Natural killer cell (primary cell): ENCODE measurements around the gene GALNT12. TPM values are rescaled to one million over a fixed set of nuclear protein-coding genes. Genes with fewer than 3 reads are reported as not detected.
A peak's percentile ranks its signal among the peaks of the same experiment; 100 is the strongest.

ENCODE experiments used
- ATAC-seq, 3 donors: fragments of 150-1000 bp in 2 of 3; fragments of 200-7000 bp in 1 of 3; cut with Tn5 transposase; 1 replicate in 1 of 3; 2 replicates in 2 of 3; pipeline ENCODE4 v1.10.0; 2021; ENCODE audit warnings: mild to moderate bottlenecking in 2 of 3, moderate library complexity in 2 of 3
- DNase-seq, 2 donors: peaks; one replicate each; pipeline versions ENCODE4 v3.0.0 to v3.0.0-alpha.2; 2013 to 2021; ENCODE audit warnings: mixed read lengths in 1 of 2
- H3K27ac ChIP-seq: one replicate; pipeline ENCODE4 v1.5.1; 2013; ENCODE audit warnings: mild to moderate bottlenecking, low read length
- H3K27me3 ChIP-seq: one replicate; pipeline ENCODE4 v1.6.1; 2013; ENCODE audit warnings: low read length; ENCODE audit not compliant: control insufficient read depth, insufficient read depth
- H3K36me3 ChIP-seq: one replicate; pipeline ENCODE4 v1.6.1; 2013; ENCODE audit warnings: low read length; ENCODE audit not compliant: control insufficient read depth, insufficient read depth
- H3K4me1 ChIP-seq: one replicate; pipeline ENCODE4 v1.6.1; 2013; ENCODE audit warnings: low read length; ENCODE audit not compliant: control insufficient read depth, insufficient read depth
- H3K4me3 ChIP-seq: one replicate; pipeline ENCODE4 v1.5.1; 2013; ENCODE audit warnings: low read length
- H3K9me3 ChIP-seq: one replicate; pipeline ENCODE4 v1.6.1; 2013; ENCODE audit warnings: low read length; ENCODE audit not compliant: control insufficient read depth, insufficient read depth
- H3K27ac Mint-ChIP-seq, 2 donors: one replicate each; pipeline ENCODE4 v1.8.0; 2022; ENCODE audit warnings: mild to moderate bottlenecking in 2 of 2, mixed read lengths in 2 of 2, moderate library complexity in 1 of 2
- H3K27me3 Mint-ChIP-seq, 2 donors: one replicate each; pipeline ENCODE4 v1.8.0; 2022; ENCODE audit warnings: low read depth in 2 of 2, mixed read lengths in 2 of 2
- H3K36me3 Mint-ChIP-seq: one replicate; pipeline ENCODE4 v1.8.0; 2022; ENCODE audit warnings: mixed read lengths
- H3K4me1 Mint-ChIP-seq, 2 donors: one replicate each; pipeline ENCODE4 v1.8.0; 2022; ENCODE audit warnings: mixed read lengths in 2 of 2
- H3K4me3 Mint-ChIP-seq: one replicate; pipeline ENCODE4 v1.8.0; 2022; ENCODE audit warnings: mild to moderate bottlenecking, moderate library complexity, mixed read lengths
- H3K9me3 Mint-ChIP-seq, 2 donors: one replicate each; pipeline ENCODE4 v1.8.0; 2022; ENCODE audit warnings: mixed read lengths in 2 of 2
- WGBS: methylation state at CpG from one replicate; pipeline ENCODE4 v1.1.7; 2013; ENCODE audit warnings: missing lambda C conversion rate; ENCODE audit not compliant: insufficient coverage; 5-methylcytosine and 5-hydroxymethylcytosine counted together
- intact Hi-C: fragments of 100-400 bp; cut with micrococcal nuclease; formaldehyde crosslinking; loops from one replicate; pipeline ENCODE4 v1.14.2; 2022
- total RNA-seq, 4 donors: library from RNA; stranded (reverse); fragments of 120-200 nt in 1 of 4; gene quantifications; one replicate each; pipeline versions ENCODE4 v1.2.3 to v1.2.4, GENCODE V29; 2013 to 2022
- TF ChIP-seq, protein P1 (sequence below): fragments of 200-600 bp; IDR thresholded peaks from one replicate; pipeline ENCODE4 v1.8.0; 2022; ENCODE audit warnings: antibody characterized with exemption

GALNT12 gene
- total RNA-seq, 3 donors from 2014 or later (not counting 1 experiment from before 2014, with no cell fraction given), result 9.1 to 9.4 (median 9.4) TPM

DNA sequence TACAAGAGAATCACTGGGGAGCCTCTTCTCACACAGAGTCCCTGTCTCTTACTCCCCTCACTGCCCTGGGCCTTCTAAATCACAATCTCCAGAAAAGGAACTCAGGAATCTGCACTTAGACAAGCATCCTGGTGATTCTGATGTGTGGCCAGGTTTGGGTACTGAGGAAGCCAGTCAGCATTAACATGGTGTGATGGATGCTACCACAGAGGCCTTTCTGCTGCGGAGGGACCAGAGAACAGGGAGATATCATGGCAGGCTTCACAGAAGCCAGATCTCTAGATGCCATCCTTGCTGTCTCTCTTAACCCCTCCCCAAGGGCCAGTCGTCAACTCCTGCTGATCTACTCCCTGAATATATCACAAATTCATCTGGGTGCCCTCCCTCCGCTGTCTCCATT lies 12.7 kb upstream of the GALNT12 start:
- no peak for ATAC-seq
- peaks cover 30 to 41% of the 10 kb centered on the region in 2 donors for H3K4me1 Mint-ChIP-seq

GRCh38 chr9:98795295-98795955 lies 12.0 kb upstream of the GALNT12 start:
- intact Hi-C loops, result no loop called here

More for the DNA sequence above, 12.7 kb upstream of the GALNT12 start:
- no peaks in the 10 kb centered on the region for H3K36me3 ChIP-seq
- H3K4me3 ChIP-seq, result no peak overlapping the region
- Mint-ChIP-seq H3K36me3 (no peaks in the 10 kb centered on the region), H3K4me3 (peak overlapping the region; percentile 79), H3K27me3 (no peaks in the 10 kb centered on the region), H3K27ac (peak overlapping the region in 1 of 2 donors; percentile 13), H3K9me3 (no peaks in the 10 kb centered on the region)
- intact Hi-C loops, result loop anchor here (5.0 kb wide), 1 partner anchor 258 kb away; no protein-coding TSS in a partner anchor
- H3K4me1 ChIP-seq, result peaks cover 19% of the 10 kb centered on the region
- no peaks in the 10 kb centered on the region for H3K9me3 ChIP-seq
- TF ChIP-seq, protein P1, sequence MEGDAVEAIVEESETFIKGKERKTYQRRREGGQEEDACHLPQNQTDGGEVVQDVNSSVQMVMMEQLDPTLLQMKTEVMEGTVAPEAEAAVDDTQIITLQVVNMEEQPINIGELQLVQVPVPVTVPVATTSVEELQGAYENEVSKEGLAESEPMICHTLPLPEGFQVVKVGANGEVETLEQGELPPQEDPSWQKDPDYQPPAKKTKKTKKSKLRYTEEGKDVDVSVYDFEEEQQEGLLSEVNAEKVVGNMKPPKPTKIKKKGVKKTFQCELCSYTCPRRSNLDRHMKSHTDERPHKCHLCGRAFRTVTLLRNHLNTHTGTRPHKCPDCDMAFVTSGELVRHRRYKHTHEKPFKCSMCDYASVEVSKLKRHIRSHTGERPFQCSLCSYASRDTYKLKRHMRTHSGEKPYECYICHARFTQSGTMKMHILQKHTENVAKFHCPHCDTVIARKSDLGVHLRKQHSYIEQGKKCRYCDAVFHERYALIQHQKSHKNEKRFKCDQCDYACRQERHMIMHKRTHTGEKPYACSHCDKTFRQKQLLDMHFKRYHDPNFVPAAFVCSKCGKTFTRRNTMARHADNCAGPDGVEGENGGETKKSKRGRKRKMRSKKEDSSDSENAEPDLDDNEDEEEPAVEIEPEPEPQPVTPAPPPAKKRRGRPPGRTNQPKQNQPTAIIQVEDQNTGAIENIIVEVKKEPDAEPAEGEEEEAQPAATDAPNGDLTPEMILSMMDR, result no peak
- H3K27ac ChIP-seq, result no peak overlapping the region
- DNase-seq, result no peak
- no peaks in the 10 kb centered on the region for H3K27me3 ChIP-seq
- 96% methylated on average over 3 of the region's 3 CpGs for WGBS

DNA sequence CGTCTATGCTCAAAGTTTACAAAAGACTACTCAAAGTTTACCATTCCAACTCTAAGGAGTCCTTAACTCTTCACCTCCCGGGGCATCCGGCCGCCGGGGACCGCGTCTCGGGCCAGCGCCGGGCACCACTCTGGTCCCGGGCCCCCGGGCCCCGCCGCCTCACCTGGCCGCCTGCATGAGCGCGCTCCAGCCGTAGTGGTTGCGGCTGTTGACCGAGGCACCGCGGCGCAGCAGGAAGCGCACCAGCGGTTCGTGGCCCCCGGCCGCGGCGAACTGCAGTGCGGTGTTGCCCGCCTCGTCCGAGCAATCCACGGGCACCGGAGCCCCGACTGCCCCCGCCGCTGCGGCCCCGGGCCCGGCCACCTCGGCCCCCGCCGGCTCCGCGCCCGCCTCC lies 11.5 kb upstream of the GALNT12 start:
- H3K4me1 ChIP-seq, result peaks cover 18% of the 10 kb centered on the region
- Mint-ChIP-seq H3K9me3 (no peaks in the 10 kb centered on the region), H3K4me3 (peak overlapping the region; percentile 79), H3K36me3 (no peaks in the 10 kb centered on the region), H3K27ac (peak overlapping the region in 1 of 2 donors; percentile 93), H3K27me3 (no peaks in the 10 kb centered on the region), H3K4me1 (peaks cover 30 to 38% of the 10 kb centered on the region in 2 donors)
- no peaks in the 10 kb centered on the region for H3K27me3 ChIP-seq
- ATAC-seq, result peak; percentile 0 to 21 (median 19)
- no peaks in the 10 kb centered on the region for H3K36me3 ChIP-seq
- peak overlapping the region; percentile 17 for H3K4me3 ChIP-seq
- H3K27ac ChIP-seq, result no peak overlapping the region
- H3K9me3 ChIP-seq, result no peaks in the 10 kb centered on the region
- intact Hi-C loops, result no loop called here
- WGBS, result under 1% methylated on average over 48 of the region's 48 CpGs
- TF ChIP-seq, protein P1, result no peak
- no peak for DNase-seq

More at GRCh38 chr9:98795295-98795955, 12.0 kb upstream of the GALNT12 start:
- Mint-ChIP-seq H3K27me3 (no peaks in the 10 kb centered on the region), H3K4me3 (peak overlapping the region; percentile 79), H3K27ac (peak overlapping the region in 1 of 2 donors; percentile 13), H3K4me1 (peaks cover 30 to 41% of the 10 kb centered on the region in 2 donors), H3K9me3 (no peaks in the 10 kb centered on the region), H3K36me3 (no peaks in the 10 kb centered on the region)
- Histone ChIP-seq H3K4me1 (peaks cover 19% of the 10 kb centered on the region), H3K27ac (no peak overlapping the region), H3K9me3 (no peaks in the 10 kb centered on the region), H3K27me3 (no peaks in the 10 kb centered on the region), H3K4me3 (peak overlapping the region; percentile 17), H3K36me3 (no peaks in the 10 kb centered on the region)
- no peak for DNase-seq
- WGBS, result 75% methylated on average over 11 of the region's 12 CpGs
- TF ChIP-seq, protein P1, result no peak
- no peak for ATAC-seq
